Kasumi-1 (cell line): ENCODE results near the gene DCTD.
"Not testable (repeated sequence)": the region's sequence is repeated elsewhere in the genome, so short reads cannot be mapped to it uniquely, and the experiment has no call there.

Source experiments
- DNase-seq, 2 experiments: peaks; one replicate each; lab custom pipeline; 2025; lab: John Stamatoyannopoulos, UW

The DCTD gene

DNA sequence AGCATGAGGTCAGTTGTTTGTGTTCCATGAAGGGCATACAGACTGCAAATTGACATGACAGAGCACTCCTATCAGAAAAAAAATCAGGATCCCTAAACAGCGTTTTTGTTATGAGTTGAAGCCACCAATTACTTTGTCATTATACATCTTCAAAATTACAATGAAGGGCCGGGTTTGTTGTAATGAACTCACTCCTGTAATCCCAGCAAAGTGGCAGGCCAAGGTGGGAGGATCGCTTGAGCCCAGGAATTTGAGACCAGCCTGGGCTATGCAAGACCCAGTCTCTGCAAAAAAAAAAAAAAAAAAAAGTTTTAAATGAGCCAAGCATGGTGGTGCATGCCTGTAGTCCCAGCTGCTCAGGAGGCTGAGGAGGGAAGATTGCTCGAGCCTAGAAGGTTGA is 3.5 kb upstream of the DCTD start:
- DNase-seq, result no peak

DNA sequence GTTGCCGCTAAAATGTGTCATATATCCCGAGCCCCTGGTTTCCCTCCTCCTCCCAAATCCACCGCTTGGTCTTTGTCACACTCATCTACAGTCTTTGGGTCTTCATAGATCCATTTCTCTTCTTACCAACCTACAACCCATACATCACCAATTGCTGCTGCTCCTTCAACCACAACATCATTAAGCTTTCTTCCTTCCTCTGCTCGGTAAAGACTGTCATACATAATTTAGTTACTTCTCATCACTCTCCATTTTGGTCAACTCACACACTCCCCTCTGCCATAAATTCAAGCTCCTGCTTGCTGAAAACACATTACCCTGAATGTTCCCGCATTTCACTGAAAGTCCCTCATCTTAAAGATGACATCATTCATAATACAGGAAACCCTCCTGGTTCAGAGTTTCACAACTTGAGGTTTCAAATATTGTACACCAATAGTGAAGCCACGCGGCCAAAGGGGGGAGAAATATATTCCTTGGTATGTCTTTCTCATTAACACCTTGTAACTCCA is 1.7 kb upstream of the DCTD start:
- DNase-seq, result peak in 1 of 2 experiments; percentile 31

DNA sequence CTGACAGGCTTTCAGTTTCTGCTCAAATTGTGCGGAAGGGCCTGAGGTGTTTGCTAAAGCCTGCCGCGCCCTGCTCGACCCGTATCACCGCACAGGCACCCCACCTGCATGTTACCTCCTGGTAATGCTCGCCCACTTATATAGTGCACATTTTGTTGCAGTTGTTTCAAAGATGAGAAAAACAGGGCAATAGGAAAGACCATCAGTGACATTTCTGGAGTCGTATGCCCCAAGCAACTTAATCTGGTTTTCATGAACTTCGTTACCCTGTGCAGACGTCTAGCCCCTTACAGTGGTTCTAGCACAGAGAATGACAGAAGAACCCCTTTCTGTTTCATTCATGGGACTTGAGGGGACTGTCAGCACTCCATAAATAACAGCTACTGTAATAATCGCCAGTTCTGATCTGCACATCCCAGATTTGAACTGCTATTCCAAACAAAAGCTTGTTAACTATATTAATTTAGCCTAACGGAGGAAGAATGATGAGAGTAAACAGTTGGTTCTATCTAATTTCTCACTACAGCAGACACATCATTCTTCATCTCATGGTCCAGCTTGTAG is 940 bp upstream of the DCTD start:
- DNase-seq, result peak in 1 of 2 experiments; percentile 47

DNA sequence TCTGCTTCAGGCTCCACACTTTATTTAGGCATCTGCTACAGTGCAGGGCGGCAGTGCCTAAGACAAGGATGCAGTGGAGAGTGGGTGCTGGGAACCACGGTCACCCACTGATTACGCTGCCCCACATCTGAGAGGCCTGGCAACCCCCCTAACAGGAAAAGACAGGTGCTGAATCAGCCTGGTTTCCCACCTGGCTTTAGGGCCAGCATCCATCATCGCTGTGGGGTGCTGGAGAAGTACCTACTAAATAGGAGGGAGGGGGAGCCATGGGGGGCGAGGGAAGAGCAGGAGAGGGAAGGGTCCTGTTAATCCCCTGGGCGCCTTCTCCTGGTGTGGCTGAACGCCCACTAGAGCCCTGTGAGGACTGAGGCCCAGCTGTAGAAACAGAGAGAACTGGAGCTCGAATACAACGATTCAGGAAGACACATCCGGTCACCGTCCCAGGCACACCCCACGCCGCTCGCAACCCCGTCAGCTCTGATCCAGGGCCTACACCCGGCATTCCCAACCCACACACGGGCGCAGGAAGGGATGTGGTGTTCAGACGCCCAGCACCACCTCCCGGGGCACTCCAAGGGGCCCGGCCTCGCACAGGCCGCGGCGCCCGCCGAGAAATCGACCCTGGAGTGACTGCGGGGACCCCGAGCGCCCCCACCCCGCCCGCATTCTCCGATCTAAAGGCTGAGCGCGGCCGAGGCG is 554 bp downstream of the DCTD start:
- peak; percentile 25 to 34 for DNase-seq

DNA sequence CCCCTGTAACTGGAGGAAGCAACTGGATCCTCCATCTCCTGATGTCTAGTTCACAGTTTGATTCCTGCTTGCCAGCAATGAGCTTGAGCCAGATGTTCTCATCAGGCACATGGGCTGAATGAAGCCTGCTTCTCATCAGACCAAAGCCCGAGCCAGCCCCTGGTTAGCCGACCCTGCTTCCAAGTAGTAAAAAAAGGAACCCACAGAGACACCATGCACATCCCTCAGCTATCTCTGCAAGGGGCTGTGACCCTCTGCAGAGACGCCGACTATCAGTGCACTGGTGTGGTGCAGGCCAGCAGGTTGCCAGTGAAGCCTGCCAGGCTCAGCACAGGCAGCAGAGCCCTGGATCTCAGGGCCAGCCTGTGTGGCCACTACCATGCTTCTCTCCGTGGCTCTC is 2.8 kb downstream of the DCTD start:
- DNase-seq, result no peak

DNA sequence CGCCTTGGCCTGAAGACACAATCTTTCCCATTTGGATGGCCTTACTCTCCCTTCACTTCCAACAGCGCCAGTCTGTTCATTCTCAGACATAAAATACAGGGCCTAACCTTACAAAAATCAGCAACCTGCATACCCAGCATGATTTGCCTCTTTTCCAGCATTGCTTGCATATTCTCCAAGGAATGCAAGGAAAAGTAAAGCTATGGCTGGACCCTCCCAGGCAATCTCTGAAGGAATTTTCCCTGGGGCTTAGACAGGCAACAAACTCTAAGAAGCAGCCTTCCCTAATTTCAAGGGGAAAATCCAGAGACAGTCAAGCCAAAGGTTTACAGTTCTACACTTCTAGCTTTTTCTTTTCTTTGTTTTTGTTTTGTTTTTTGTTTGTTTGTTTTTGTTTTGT is 3.6 kb downstream of the DCTD start:
- DNase-seq, result no peak

DNA sequence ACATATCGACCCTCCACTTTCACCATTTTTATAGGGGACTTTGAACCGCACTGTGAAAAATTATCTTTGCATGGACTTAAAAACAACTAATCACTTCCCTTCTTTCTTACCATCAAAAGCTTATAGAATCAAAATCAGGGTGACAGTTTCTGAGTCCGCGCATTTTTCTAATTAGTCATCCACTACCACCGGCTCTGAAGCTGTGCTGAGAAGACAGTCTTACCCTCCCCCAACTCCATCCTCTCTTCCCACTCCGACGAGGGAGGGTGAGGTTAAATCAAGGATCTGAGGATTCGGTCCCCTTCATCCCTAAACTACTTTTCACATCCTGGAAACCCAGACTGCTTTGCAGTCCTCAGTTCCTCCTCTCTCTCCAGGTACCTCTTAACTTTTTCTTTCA is 4.2 kb downstream of the DCTD start:
- DNase-seq, result no peak

DNA sequence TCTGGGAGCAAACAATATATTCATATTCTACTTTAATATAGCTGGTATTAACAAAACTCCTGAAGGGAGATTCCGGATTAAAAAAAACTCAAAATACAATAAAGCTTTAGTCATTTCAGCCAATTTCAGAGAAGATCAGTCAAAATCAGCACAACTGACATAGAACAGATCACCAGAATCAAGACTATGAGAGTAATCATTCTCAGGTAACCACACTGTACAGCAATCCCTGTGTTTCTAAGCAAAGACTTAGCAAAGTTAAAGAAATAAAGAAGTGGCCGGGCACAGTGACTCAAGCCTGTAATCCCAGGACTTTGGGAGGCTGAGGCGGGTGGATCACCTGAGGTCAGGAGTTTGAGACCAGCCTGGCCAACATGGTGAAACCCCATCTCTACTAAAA is 9.1 kb downstream of the DCTD start:
- no peak for DNase-seq

DNA sequence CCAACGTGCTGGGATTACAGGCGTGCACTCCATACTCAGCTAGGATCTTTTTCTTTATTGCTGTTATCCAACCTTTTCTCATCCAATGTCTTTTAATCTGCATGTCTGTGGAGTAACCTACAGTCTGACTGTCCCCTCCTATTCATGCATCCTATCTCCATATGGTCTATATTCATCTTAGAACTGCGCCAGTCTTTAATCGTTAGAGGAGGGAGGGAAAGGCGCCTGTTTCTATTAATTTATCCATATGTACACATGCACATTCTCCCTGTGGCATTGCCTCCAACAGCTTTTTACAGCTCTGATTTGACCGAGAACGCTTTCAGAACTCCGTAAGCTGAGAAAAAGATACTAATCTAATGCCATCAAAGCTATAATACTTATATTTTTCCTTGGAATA is 9.8 kb downstream of the DCTD start:
- DNase-seq, result no peak

DNA sequence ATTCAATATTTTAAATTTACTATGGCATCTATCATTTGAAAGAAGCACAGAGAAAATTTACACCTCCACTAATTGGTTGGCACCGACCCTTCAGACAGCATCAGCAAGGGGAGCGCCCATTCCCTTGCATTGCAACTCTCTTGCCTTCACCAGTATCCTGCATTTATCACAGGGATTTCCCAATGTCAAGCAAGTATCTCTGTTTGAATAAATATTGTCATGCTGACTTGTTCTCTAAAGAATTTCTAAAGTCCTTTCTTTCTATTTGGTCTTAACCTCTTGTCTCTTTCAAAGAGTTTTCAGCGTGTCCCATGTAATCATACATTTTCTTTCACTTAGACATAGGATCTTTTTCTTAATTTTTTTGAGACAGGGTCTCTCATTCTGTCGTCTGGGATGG is 10.4 kb downstream of the DCTD start:
- DNase-seq, result no peak

DNA sequence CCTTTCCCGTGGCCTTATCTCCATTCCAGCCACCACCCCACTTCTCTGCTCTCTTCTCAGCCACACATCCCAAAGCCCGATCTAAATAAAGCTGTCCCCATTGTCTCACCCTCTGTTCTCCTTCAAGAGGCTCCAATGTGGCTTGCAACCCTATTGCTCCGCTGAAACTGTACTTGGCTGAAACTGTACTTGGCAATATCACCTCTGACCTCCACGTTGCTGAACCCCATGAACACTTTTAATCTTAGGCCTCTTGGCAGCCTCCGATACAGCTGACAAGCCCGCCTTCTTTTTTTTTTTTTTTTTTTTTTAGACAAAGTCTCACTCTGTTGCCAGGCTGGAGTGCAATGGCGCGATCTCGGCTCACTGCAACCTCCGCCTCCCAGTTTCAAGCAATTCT is 12.1 kb downstream of the DCTD start:
- no peak for DNase-seq

DNA sequence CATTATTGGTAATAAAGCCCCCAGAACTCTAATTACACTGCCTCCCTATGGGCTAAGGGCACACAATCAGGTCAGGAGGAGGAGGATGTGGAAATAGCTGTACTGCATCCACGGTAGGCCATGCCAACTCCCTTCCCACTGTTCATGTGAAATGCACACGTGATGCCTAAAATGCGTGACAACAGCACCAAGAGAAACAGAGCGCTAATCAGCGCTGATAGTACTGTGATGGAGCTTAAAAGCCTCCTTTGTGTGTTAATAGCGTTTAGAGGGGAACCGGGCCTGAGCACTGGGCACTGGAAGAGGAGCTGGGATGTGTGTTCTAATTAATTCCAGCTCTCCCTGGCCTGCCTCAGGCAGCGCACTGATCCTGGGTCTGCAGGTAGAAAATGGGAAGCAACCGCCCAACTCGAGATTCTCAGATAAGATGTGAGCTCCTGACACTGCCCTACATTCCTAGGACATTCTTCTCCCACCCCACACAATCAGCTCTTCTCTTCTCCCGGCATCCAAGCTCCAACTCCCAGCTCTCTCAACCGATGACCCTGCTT is 12.9 kb downstream of the DCTD start:
- no peak for DNase-seq

DNA sequence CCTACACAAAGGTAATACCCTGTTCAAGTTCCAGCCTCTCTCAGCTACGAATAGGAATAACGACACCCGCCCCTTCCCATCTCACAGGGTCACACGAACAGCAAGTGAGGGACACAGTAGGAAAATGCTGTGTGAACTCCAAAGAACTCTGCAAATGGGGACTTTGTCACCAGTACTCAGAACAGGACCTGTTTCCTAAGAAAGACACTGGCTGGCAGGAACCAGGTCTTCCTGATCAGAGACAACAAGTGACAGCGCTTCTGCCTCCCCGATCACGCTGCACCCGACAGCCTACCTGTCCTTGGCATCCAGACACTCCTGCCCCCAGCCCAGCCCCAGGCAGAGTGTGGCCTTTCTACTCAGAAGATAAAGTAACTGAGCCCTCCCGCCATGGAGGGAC is 14.2 kb downstream of the DCTD start:
- DNase-seq, result no peak

DNA sequence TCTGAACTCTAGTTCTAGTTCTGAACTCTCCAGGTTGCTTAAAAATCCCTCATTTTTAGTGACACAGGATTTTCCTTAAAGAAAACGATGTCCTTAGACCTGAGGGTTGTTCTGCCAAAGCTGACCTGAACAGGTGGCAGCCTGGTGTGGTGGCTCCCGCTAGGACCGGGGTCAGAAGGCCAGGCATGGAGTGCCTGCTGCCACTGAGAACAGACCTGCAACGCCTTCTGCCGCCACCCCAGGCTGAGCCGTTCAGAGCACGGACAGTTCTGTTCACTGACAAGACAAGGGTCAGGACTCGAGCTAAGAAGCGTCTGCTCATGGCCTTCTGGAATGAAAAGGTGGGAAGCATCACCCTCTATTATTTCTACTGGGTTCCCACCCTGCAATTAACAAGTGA is 15.8 kb downstream of the DCTD start:
- no peak for DNase-seq

DNA sequence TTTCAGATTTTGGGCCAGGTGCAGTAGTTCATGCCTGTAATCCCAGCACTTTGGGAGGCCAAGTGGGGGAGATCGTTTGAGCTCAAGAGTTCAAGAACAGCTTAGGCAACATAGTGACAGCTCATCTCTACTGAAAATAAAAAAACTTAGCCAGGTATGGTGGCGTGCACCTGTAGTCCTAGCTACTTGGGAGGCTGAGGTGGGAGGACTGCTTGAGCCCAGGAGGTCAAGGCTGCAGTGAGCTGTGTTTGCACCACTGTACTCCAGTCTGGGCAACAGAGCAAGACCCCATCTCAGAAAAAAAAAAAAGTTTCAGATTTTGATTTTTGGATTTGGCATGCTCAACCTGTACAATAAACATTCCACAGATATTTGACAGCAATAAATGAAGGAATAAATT is 17.2 kb downstream of the DCTD start:
- DNase-seq, result not testable (repeated sequence)

DNA sequence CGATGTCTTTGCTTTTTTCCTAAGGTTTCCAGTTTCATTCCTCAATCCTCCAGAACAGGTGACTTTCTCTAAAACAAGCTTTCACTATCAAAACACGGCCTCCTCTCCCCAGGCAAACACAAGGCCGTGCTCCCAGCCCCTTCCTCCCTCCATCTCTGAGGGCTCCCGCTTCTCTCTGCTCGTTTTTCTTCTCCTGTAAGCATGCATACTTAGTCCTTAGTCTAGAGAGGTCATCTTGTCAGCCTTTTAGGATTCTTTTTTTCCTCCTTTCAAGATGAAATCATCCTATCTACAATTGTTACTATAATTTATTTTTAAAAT is 18.7 kb downstream of the DCTD start:
- DNase-seq, result no peak

DNA sequence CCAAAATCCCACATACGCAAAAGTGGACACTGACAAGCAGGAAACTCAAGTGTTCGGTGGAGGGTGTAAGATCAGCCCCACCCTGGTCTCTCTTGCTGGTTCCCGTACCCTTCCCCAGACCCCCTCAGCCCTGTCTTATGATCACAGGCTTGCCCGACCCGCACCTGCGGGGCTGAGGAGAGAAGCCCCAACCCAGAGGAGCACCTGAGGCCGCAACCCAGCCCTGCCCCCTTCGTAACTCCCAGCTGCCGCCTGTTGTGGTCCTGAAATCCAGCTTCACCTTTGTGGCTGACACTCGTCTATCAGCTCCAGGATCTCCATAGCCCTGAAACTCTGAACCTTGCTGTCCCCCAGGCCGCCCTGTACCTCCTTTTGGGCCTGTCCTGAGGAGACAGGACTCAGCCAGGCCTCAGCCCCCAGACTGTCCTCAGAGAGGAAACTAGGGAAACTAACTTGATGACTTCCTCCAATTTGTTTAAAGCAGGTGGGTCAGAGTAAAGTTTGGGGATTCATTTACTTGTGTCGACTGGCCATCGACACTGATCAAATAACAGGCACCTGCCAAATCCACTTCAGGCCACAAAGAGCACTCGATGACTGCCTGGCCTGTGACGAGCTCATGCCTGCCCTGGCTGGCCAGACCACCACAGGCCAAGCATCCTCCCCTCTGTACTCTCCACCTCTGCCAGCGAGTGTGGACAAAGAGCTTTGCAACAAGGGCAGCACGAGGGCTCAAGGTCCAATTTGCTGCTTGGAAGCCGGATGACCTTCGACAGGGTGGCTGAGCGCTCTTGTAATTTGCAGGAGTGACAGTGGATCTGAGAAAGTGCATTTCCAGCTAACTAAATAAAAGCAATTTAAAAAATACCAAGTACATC is 19.3 kb downstream of the DCTD start:
- no peak for DNase-seq

DNA sequence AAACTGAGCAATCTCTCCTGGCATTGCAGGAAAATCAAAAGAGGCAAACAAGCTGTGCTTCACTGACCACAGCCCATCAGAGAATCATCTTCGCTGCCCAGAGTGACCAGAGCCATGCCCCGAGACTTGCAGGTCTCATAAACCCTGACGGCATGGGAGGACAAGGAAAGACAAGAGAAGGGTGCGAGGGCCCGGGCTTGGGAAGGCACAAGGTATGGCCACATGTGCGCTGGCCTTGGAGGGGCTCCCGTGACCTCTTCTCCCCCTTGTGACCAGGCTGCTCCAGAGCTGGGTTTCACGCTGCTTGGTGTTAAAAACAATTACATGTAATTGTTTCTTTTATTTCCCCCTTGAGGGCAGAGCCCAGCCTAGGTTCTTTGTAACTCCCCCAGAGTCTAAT is 20.8 kb downstream of the DCTD start:
- no peak for DNase-seq

DNA sequence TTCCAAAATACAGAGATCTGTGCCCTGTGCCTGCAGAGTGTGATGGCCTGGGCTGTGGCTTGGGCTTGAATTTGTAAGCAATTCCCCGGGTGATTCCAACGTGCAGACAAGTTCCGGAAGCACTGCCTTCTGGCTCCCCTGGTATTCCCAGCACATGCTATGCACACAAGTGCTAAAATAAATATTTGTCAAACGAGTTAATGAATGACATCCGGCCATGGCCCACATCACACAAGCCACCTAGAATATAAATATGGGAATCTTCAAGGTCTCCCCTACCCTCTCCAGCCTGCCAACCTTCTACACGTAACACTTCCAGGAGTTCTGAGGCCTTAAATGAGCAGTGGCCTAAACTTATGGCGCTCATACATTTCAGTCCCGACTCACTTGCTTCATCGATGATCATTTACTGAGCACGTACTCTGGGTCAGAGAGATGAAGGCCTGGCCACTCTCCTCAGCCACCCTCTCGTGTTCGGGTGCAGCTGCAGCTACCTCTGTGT is 21.3 kb downstream of the DCTD start:
- DNase-seq, result no peak

DNA sequence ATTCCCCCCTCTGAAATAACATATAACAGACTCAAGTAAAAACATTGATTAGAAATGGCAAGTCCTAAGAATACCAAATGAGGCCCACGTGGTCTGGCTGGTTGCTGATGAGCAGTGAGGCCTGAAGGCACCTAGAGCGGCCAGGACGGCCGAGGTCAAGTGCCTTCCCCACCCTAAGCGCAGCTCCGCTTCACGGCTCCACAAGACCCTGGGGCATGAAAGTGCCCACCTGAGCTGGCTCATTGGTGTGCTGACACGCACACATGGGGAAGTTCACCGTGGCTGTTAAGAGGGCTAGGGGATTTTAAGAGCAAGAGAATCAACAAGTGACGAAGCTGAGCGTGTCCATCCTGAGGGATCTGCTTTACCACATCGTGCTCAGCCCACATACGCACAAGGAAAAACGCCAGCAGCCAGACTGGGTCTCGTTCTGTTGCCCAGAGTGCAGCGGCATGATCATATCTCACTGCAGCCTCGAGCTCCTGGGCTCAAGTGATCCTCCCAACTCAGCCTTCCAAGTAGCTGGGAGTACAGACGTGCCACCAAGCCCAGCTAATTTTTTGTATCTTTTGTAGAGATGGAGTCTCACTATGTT is 22.4 kb downstream of the DCTD start:
- DNase-seq, result no peak

DNA sequence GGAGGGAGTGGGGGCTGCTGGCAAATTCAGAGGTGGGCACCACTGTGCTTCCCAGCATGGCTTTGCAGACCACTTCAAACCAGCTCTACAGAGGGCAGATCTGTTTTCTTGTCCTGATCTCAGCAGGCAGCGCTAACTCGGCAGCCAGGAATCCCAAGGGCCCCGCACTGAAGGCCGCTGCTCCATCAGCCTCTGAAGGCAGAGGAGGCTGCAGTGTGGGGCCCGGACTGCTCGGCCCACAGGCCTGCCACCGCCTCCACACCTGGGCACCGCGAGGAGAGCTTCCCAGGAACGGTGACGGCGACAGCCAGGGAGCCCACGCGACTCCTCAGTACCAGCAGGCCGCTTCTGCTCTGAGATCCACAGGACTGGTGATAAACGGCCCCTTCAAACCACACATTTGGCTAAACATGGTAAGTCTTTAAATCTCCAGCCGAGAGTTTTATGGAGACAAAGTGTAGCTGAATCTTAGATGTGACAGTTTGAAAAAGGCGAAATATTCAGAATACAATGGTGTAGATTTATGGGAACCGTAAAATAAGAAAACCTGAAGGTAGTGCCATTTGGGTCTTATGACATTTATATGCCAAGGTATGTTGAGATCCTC is 23.6 kb downstream of the DCTD start:
- DNase-seq, result no peak

DNA sequence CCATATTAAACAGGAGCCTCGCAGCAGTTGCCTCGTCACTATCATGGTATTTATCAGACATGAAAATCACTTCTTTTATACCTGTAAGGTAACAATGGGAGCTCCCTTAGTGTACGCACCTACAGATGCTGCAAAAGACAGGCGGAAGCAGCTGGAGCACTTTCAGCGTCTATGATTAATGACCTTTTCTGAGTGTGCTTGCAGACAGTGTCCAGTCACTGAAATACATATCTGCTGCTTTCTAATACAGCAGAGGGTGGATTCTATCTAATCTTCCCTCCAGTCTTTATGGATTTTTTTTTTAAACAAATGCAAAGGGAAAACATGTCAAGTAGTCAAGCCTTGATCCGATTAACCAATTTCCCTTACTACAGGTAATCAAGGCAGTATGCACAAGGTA is 24.1 kb downstream of the DCTD start:
- no peak for DNase-seq
